ENCODE measurements around the gene RNF224. TPM values are rescaled to one million over a fixed set of nuclear protein-coding genes. Genes with fewer than 3 reads are reported as not detected.

Gene RNF224
- total and polyA plus RNA-seq, 3 experiments from 2014 or later: not detected

- Mint-ChIP-seq H3K4me1 (peaks cover 1 to 13% (median 4%) of the 10 kb centered on the region in 3 donors), H3K36me3 (peaks cover 0 to 10% (median 2%) of the 10 kb centered on the region in 3 donors), H3K27ac (no peak overlapping the region), H3K27me3 (no peaks in the 10 kb centered on the region), H3K4me3 (no peak overlapping the region), H3K9me3 (no peaks in the 10 kb centered on the region)
- DNase-seq: no peak
- no peak overlapping the region for H3K27ac ChIP-seq (ENCODE audit: low read depth, low read length)
- no peaks in the 10 kb centered on the region for H3K9me3 ChIP-seq (ENCODE audit: low read length)
- H3K36me3 ChIP-seq (ENCODE audit: insufficient read depth, low read length): peaks cover 1% of the 10 kb centered on the region
- ChIA-PET CTCF (interaction anchor here (2.8 kb wide), 1 partner anchor 11 kb away, joined by 11 read pairs; no protein-coding TSS in a partner anchor), POLR2A (interaction anchor here (0.5 kb wide), 1 partner anchor 19 kb away, joined by 3 read pairs; no protein-coding TSS in a partner anchor)
- no peak overlapping the region for H3K4me3 ChIP-seq (ENCODE audit: low read length)
- H3K4me1 ChIP-seq (ENCODE audit: insufficient read depth, low read length): no peaks in the 10 kb centered on the region
- H3K27me3 ChIP-seq (ENCODE audit: insufficient read depth, low read length, poor library complexity, severe bottlenecking): no peaks in the 10 kb centered on the region
These were observed 20.5 kb downstream of the RNF224 start for GRCh38 chr9:137247916-137248175.

DNA sequence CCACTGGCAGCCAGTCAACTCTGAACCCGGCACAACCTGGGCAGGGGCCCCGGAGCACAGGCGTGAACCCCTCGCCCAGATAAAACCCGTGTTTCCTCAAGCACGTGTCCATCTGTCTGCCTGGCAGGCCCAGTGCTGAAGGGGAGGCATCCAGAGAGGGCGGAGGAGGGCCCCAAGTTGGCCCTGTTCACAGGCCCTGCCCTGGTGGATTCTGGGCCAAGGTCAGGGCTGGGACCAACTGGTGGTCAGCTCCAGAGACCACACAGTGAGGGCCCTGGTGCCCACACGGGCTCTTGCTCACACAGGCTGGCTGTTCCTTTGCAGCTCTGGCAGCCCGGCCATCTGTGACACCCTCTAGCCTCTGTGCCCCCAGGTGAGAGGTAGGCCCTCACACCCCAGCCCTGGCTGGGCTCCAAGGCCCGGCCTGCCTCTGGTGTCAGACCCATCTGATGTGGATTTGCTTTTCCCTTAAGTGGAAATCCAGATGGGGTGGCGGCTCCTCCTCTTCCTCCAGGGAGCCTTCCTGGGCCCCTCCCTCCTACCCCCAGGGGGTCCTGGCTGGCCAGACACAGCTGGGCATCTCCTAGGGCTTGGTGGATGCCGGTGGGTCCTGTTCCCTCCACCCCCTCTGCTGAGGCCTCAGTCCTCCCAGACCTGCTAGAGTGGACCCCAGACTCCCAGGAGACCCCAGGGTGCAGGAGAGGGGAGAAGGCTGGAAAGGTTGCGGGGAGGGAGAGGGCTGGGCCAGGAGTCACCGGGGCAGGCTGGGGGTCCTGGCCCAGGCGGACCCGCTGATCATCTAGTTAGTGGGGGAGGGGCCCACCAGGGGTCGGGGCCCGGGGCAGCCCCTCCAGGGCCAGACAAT is 23.3 kb downstream of the RNF224 start:
- H3K27ac ChIP-seq (ENCODE audit: low read depth, low read length): no peak overlapping the region
- no peaks in the 10 kb centered on the region for H3K36me3 ChIP-seq (ENCODE audit: insufficient read depth, low read length)
- ChIA-PET POLR2A (no interaction called here), CTCF (no interaction called here)
- peaks cover 5% of the 10 kb centered on the region for H3K4me1 ChIP-seq (ENCODE audit: insufficient read depth, low read length)
- no peak for DNase-seq
- H3K4me1 Mint-ChIP-seq: peaks cover 0 to 5% (median 4%) of the 10 kb centered on the region in 3 donors
- no peaks in the 10 kb centered on the region for H3K27me3 Mint-ChIP-seq
- peaks cover 0 to 2% (median 0%) of the 10 kb centered on the region in 3 donors for H3K36me3 Mint-ChIP-seq
- no peaks in the 10 kb centered on the region for H3K9me3 Mint-ChIP-seq
- no peak overlapping the region for H3K4me3 ChIP-seq (ENCODE audit: low read length)
- H3K4me3 Mint-ChIP-seq: peak overlapping the region in 1 of 7 donors; percentile 40
- no peak overlapping the region for H3K27ac Mint-ChIP-seq
- H3K27me3 ChIP-seq (ENCODE audit: insufficient read depth, low read length, poor library complexity, severe bottlenecking): no peaks in the 10 kb centered on the region
- H3K9me3 ChIP-seq (ENCODE audit: low read length): no peaks in the 10 kb centered on the region

- ChIA-PET CTCF (no interaction called here), POLR2A (no interaction called here)
- peaks cover 0 to 5% (median 0%) of the 10 kb centered on the region in 3 donors for H3K36me3 Mint-ChIP-seq
These were observed 23.8 kb downstream of the RNF224 start, which contains the start of gene STPG3 for GRCh38 chr9:137251194-137251461. Gene STPG3 (plus strand): TSS chr9:137251286. CDS start chr9:137251287, 1 bp downstream.

GRCh38 chr9:137251490-137252268 is 24.4 kb downstream of the RNF224 start:
- Histone ChIP-seq H3K27ac (ENCODE audit: low read depth, low read length) (no peak overlapping the region), H3K27me3 (ENCODE audit: insufficient read depth, low read length, poor library complexity, severe bottlenecking) (no peaks in the 10 kb centered on the region), H3K36me3 (ENCODE audit: insufficient read depth, low read length) (no peaks in the 10 kb centered on the region), H3K9me3 (ENCODE audit: low read length) (no peaks in the 10 kb centered on the region), H3K4me1 (ENCODE audit: insufficient read depth, low read length) (peaks cover 14% of the 10 kb centered on the region), H3K4me3 (ENCODE audit: low read length) (no peak overlapping the region)
- H3K27me3 Mint-ChIP-seq: no peaks in the 10 kb centered on the region
- DNase-seq: no peak
- H3K4me3 Mint-ChIP-seq: peak overlapping the region in 1 of 7 donors; percentile 27
- H3K9me3 Mint-ChIP-seq: no peaks in the 10 kb centered on the region
- H3K4me1 Mint-ChIP-seq: peaks cover 7 to 16% (median 8%) of the 10 kb centered on the region in 3 donors
- ChIA-PET POLR2A (no interaction called here), CTCF (interaction anchor here (6.2 kb wide), 1 partner anchor 11 kb away, joined by 43 read pairs; the partner anchor contains the start of gene TUBB4B)
- no peak overlapping the region for H3K27ac Mint-ChIP-seq
- H3K36me3 Mint-ChIP-seq: peaks cover 0 to 9% (median 0%) of the 10 kb centered on the region in 3 donors

More at GRCh38 chr9:137251194-137251461, 23.8 kb downstream of the RNF224 start, which contains the start of gene STPG3:
- H3K4me3 ChIP-seq (ENCODE audit: low read length): no peak within 1 kb of the TSS
- no peaks in the 10 kb centered on the region for H3K9me3 ChIP-seq (ENCODE audit: low read length)
- Mint-ChIP-seq H3K27ac (no peak within 1 kb of the TSS), H3K4me1 (peaks cover 1 to 11% (median 4%) of the 10 kb centered on the region in 3 donors), H3K27me3 (no peaks in the 10 kb centered on the region), H3K9me3 (no peaks in the 10 kb centered on the region), H3K4me3 (peak within 1 kb of the TSS in 2 of 7 donors; percentile 27 to 40)
- peaks cover 9% of the 10 kb centered on the region for H3K4me1 ChIP-seq (ENCODE audit: insufficient read depth, low read length)
- no peaks in the 10 kb centered on the region for H3K36me3 ChIP-seq (ENCODE audit: insufficient read depth, low read length)
- DNase-seq: no peak
- H3K27me3 ChIP-seq (ENCODE audit: insufficient read depth, low read length, poor library complexity, severe bottlenecking): no peaks in the 10 kb centered on the region
- H3K27ac ChIP-seq (ENCODE audit: low read depth, low read length): no peak within 1 kb of the TSS

DNA sequence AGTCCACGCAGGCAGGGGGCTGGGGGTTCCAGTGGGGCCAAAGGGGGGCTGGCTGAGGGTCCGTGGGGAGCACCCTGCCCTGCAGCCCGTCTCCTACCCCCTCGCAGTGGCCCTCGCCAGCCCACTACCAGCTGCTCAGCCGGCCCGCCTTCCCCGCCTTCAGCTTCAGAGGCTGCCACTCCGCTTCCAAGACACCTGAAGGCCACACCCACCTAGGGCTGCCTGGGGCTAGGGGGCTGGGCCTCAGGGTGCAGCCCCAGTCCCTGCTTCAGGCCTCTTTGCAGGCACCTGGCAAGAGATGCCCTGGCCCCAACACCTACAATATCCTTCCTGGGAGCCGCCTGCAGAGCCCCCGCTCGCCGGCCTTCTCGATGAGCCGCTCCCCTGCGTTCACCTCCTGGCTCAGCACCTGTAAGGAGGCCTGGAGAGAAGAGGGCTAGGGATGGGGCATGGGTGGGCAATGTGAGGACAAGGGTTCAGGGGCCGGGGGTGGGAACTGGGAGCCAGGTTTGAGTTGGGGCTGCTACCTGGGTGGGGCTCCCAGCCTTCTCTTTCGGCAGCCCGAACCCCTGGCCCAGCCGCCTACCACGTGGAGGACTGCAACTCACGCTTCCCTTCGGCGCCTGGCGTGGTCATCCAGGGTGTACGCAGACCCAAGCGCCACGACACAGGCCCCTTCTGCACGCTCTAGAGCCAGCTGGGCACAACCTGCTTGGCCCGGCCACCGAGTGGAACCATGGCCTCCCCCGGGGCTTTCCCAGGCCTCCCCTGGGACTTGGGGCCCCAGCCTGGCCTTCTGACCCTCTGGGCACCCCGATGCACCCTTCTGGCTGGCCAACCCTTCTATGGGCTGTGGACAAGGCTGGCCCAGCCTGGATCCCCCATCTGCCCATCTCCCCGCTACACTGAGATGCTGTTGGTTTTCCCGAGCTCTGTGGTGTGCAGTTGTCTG is 25.5 kb downstream of the RNF224 start:
- no peaks in the 10 kb centered on the region for H3K9me3 Mint-ChIP-seq
- ChIA-PET CTCF (interaction anchor here (2.1 to 6.2 kb wide), 2 partner anchors 12 to 16 kb away, joined by 10 to 43 read pairs; partner anchors contain the start of gene TUBB4B), POLR2A (interaction anchor here (5.4 kb wide), 1 partner anchor 11 kb away, joined by 83 read pairs; the partner anchor contains the start of gene TUBB4B)
- H3K9me3 ChIP-seq (ENCODE audit: low read length): no peaks in the 10 kb centered on the region
- H3K36me3 Mint-ChIP-seq: peaks cover 0 to 14% (median 0%) of the 10 kb centered on the region in 3 donors
- no peak overlapping the region for H3K4me3 ChIP-seq (ENCODE audit: low read length)
- no peak for DNase-seq
- peaks cover 8 to 22% (median 11%) of the 10 kb centered on the region in 3 donors for H3K4me1 Mint-ChIP-seq
- no peak overlapping the region for H3K27ac ChIP-seq (ENCODE audit: low read depth, low read length)
- peaks cover 18% of the 10 kb centered on the region for H3K4me1 ChIP-seq (ENCODE audit: insufficient read depth, low read length)
- no peaks in the 10 kb centered on the region for H3K36me3 ChIP-seq (ENCODE audit: insufficient read depth, low read length)
- peak overlapping the region in 1 of 7 donors; percentile 52 for H3K4me3 Mint-ChIP-seq
- H3K27ac Mint-ChIP-seq: no peak overlapping the region
- H3K27me3 ChIP-seq (ENCODE audit: insufficient read depth, low read length, poor library complexity, severe bottlenecking): no peaks in the 10 kb centered on the region
- H3K27me3 Mint-ChIP-seq: no peaks in the 10 kb centered on the region

DNA sequence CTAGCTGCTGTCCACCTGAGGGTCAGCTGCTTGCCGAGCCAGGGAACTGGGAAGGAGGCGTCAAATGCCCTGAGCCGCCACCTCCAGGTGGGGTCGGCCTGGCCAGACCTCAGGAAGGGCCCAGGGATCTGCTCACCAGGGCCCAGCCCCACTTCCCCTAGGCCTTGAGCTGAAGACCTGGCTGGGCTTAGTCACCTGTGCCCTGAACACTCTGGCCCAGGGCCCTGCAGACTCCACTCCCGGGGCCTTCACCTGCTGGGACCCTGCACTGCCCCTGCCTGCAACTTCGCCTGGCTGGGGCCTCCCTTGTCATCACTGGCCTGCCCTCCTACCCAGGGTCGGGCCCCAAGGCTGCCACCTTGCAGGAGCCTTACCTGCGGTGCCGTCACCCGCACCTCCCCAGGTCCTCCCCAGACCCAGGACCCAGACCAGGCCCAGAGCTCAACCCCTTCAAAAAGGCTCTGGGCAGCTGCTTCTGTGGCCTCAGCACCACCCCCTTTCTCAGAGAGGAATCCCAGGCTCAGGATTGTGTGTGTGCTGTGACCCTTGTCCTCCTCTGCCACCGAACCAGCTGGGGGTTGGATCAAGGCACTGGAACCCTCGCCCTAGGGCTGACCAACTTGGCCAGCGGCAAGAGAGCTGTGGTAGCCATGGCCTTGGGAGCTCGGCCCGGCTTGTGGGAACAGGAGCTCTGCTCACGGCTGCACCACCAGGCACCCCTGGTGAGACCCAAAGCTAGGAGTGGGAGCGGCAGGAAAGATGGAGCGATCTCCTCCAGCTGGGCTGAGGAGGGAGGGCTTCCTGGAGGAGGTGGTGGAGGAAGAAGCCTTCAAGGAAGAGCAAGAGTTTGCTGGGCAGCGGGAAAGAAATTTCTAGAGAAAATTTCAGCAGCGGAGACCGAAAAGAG is 26.7 kb downstream of the RNF224 start:
- no peaks in the 10 kb centered on the region for H3K27me3 Mint-ChIP-seq
- ChIA-PET POLR2A (interaction anchor here (1.0 to 5.4 kb wide), 5 partner anchors 13 to 159 kb away, joined by 3 to 83 read pairs (median 4); partner anchors contain the start of genes NDOR1, TMEM203, TPRN and TUBB4B), CTCF (interaction anchor here (1.2 to 6.2 kb wide), 4 partner anchors 13 to 124 kb away, joined by 3 to 43 read pairs (median 12); partner anchors contain the start of gene TUBB4B)
- no peak for DNase-seq
- no peaks in the 10 kb centered on the region for H3K36me3 ChIP-seq (ENCODE audit: insufficient read depth, low read length)
- peak overlapping the region in 6 of 8 donors; percentile 57 to 97 (median 74) for H3K27ac Mint-ChIP-seq
- H3K4me1 Mint-ChIP-seq: peaks cover 8 to 22% (median 11%) of the 10 kb centered on the region in 3 donors
- no peak overlapping the region for H3K4me3 ChIP-seq (ENCODE audit: low read length)
- no peaks in the 10 kb centered on the region for H3K9me3 Mint-ChIP-seq
- peak overlapping the region; percentile 73 to 96 (median 87) for H3K4me3 Mint-ChIP-seq
- no peaks in the 10 kb centered on the region for H3K9me3 ChIP-seq (ENCODE audit: low read length)
- H3K36me3 Mint-ChIP-seq: peaks cover 0 to 24% (median 0%) of the 10 kb centered on the region in 3 donors
- H3K27ac ChIP-seq (ENCODE audit: low read depth, low read length): peak overlapping the region; percentile 61
- peaks cover 18% of the 10 kb centered on the region for H3K4me1 ChIP-seq (ENCODE audit: insufficient read depth, low read length)
- H3K27me3 ChIP-seq (ENCODE audit: insufficient read depth, low read length, poor library complexity, severe bottlenecking): no peaks in the 10 kb centered on the region
